Stimulated activated naive B cell treated with anti-CD40 and anti-IgM and Interleukin-4, amounts not matched to agents 10 μg/mL and 1 μg/mL and 100 μg/mL, for 72 hours (primary cell): ENCODE measurements around the gene STK11.

ENCODE experiments used
- ATAC-seq, 2 donors: fragments of 150-1000 bp; cut with Tn5 transposase; replicated peaks; 2 replicates each; pipeline ENCODE4 v1.10.0; 2021; ENCODE audit warnings: moderate library complexity in 1 of 2
- DNase-seq: peaks from one replicate; pipeline ENCODE4 v3.0.0; 2021
- H3K27ac Mint-ChIP-seq: one replicate; pipeline ENCODE4 v1.8.0; 2022; ENCODE audit warnings: mild to moderate bottlenecking, mixed read lengths
- H3K27me3 Mint-ChIP-seq, 2 donors: one replicate each; pipeline ENCODE4 v1.8.0; 2022; ENCODE audit warnings: mixed read lengths in 2 of 2
- H3K36me3 Mint-ChIP-seq, 2 donors: one replicate each; pipeline ENCODE4 v1.8.0; 2022; ENCODE audit warnings: mixed read lengths in 2 of 2, mild to moderate bottlenecking in 1 of 2
- H3K4me1 Mint-ChIP-seq, 2 donors: one replicate each; pipeline ENCODE4 v1.8.0; 2022; ENCODE audit warnings: mixed read lengths in 2 of 2, mild to moderate bottlenecking in 1 of 2
- H3K4me3 Mint-ChIP-seq, 2 donors: one replicate each; pipeline ENCODE4 v1.8.0; 2022; ENCODE audit warnings: mild to moderate bottlenecking in 2 of 2, mixed read lengths in 2 of 2, moderate library complexity in 1 of 2
- H3K9me3 Mint-ChIP-seq, 2 donors: one replicate each; pipeline ENCODE4 v1.8.0; 2022; ENCODE audit warnings: mixed read lengths in 2 of 2, mild to moderate bottlenecking in 1 of 2

STK11 gene

DNA sequence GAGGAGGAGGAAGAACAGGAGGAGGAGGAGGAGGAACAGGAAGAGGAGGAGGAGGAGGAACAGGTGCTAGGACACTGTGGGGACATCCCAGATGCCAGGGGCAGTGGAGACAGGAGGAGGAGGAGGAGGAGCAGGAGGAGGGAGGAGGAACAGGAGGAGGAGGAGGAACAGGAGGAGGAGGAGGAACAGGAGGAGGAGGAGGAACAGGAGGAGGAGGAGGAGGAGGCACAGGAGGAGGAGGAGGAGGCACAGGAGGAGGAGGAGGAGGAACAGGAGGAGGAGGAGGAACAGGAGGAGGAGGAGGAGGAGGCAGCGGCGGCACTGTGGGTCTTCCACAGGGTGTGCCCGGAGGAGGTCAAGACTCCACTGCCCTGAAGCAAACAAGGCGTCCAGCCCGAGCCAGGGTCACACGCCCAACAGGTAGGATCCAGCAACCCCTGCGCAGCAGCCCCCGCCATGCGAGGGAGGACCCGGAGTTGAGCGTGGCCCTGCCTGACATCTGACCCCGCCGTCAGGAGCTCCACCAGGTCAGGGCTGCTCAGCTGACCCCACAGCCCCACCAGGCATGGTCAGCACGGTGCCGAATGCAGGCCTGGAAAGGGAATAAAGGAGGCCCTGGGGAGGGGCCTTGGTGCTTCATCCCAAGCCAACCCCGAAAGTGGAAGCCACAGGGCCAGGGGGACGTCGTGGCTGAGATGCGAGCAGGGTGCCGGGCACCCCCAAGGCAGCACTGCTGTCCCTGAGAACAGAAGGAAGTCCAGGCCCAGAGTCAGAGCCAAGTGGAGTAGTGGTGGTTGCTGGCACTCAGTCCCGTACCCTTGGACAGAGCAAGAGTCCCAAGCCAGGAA is 40.7 kb upstream of the STK11 start:
- Mint-ChIP-seq H3K36me3 (peaks cover 18 to 19% of the 10 kb centered on the region in 2 donors), H3K27me3 (no peaks in the 10 kb centered on the region), H3K4me1 (peaks cover 19 to 31% of the 10 kb centered on the region in 2 donors), H3K27ac (no peak overlapping the region), H3K4me3 (no peak overlapping the region), H3K9me3 (no peaks in the 10 kb centered on the region)
- DNase-seq (no peak), ATAC-seq (no peak)

DNA sequence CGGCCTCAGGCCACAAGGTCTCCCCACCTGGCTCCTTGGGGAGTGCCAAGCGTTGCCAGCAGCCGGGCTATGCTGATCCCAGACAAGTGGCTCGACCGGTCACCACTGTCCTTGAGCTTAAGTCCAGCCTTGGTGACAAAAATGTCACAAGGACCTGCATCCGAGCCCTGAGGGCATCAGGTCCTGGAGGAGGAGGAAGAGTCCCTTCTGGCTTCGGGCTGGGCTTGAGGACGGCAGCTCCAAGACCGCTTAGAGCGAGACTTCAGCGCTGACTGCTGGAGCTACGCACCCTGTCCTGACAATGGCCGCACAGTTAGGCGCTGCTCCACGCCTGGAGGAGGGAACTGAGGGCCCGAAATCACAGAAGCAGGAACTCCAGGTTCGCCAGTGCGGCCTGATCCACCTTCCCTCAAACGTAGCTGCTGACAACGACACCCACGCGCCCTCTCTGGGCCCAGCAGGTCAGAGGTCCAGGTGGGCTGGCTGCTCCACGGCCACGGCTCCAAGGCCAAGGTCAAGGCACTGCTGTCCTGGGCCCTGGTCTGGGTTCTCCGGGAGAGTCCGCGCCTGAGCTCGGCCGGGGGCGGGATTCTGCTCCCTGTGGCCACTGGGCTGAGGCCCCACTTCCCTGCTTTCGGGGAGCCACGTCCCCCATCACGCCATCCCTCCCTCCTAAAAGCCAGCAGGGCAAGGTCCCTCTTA is 38.6 kb upstream of the STK11 start:
- Mint-ChIP-seq H3K4me1 (peaks cover 32 to 48% of the 10 kb centered on the region in 2 donors), H3K9me3 (no peaks in the 10 kb centered on the region), H3K27me3 (no peaks in the 10 kb centered on the region), H3K27ac (no peak overlapping the region), H3K4me3 (no peak overlapping the region), H3K36me3 (peaks cover 19 to 29% of the 10 kb centered on the region in 2 donors)
- no peak for DNase-seq
- no peak for ATAC-seq

DNA sequence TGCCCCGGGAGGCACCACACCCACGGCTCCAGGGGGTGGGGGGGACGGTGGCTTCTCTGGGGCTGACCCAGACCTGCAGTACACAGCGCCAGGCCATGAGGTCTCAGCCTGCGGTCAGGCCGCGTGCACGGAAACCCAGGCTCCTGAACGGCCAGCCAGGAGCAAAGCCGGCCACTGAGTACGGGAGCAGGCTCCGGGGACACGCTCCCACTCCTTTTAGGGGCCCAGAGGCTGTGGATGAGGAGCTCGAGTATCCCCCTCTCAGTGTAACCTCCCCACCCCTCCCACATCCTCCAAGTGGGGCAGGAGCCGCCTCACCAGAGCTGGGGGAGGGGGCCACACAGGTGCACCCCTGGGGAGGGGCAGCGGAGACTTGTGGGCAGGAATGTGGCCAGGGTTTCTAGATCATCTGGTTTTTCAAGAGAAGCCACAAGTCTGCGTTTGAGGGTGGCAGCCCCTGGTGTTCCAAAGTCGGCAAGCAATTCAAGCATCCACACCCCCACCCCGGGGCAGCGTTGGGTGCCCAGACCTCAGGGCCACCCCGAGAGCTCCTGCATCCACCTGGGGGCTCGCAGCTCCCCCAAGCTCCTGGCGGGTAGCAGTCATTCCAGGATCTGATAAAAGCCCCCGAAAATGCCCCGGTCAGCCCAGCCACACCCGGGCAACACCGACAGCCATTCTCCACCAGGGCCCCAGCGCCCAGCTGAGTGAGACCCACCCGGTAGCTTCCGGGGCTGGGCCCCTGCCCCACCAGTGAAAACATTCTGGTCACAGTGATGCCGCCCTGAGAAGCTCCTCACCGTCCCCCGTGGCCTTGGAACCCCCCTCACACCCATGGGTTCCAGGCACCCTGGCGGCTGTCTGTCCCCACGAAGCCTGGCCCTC is 37.6 kb upstream of the STK11 start:
- Mint-ChIP-seq H3K27ac (no peak overlapping the region), H3K9me3 (no peaks in the 10 kb centered on the region), H3K4me1 (peaks cover 32 to 54% of the 10 kb centered on the region in 2 donors), H3K27me3 (no peaks in the 10 kb centered on the region), H3K4me3 (no peak overlapping the region), H3K36me3 (peaks cover 14 to 26% of the 10 kb centered on the region in 2 donors)
- DNase-seq, result no peak
- ATAC-seq, result no peak

DNA sequence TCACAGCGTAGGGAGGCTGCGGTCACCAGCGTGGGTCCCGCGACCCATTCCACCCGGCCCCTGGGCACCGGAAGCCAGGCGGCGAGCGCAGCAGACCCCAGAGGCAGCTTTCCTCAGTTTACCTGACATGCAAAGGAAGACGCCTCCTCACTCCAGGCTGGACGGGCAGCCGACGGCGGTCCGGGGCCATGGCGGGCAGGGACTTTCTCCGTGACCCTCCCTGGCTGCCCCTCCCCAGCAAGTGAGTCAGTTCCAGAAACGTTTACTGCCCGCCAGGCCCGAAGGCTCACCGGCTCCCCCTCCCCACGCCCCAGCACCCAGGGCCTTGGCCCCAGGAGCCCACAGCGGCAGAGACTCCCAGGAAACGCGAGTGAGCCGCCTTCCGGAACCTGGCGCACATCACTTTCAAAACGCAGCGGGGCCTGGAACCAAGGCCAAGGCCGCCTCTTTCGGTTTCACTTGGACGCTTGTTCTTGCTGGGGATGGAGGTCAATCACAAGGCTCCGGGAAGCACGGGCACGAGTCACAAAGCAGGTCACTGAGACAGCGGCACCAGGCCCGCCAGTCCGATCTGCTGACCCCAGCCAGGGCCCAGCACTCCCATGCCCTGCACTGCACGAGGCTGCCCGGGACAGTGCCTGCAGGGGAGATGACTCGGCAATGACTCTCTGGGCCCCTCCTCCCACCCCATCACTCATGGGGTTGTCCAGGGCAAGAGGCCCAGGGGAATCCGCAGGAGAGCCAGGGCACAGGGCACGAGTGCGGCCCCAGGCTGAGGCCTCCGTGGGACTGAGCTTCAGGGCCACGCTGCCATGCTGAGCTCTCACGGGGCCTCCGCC is 36.8 kb upstream of the STK11 start:
- ATAC-seq (no peak), DNase-seq (no peak)
- no peak overlapping the region for H3K4me3 Mint-ChIP-seq
- H3K4me1 Mint-ChIP-seq, result peaks cover 30 to 57% of the 10 kb centered on the region in 2 donors
- H3K27me3 Mint-ChIP-seq, result no peaks in the 10 kb centered on the region
- peak overlapping the region; percentile 77 for H3K27ac Mint-ChIP-seq
- no peaks in the 10 kb centered on the region for H3K9me3 Mint-ChIP-seq
- peaks cover 13 to 24% of the 10 kb centered on the region in 2 donors for H3K36me3 Mint-ChIP-seq

DNA sequence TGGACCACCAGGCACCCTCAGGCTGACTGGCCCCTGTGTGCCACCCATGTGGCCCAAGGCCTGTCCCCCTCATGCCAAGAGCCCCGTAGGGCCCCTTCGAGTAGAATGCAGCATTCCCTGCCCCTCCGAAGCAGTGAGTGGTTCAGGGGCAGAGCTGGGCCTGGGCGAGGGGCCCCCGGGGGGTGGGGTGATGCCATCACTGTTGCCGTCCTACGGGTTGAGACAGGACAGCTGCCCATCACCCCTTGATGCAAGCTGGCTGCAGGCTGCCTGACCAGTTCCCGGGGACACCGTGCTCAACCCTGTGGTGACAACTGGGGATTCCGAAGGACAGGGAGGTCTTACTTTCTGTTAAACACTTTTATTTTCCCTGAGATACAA is 36.2 kb upstream of the STK11 start:
- no peak for ATAC-seq
- Mint-ChIP-seq H3K27ac (no peak overlapping the region), H3K27me3 (no peaks in the 10 kb centered on the region), H3K9me3 (no peaks in the 10 kb centered on the region), H3K36me3 (peaks cover 13 to 24% of the 10 kb centered on the region in 2 donors), H3K4me1 (peaks cover 32 to 58% of the 10 kb centered on the region in 2 donors), H3K4me3 (no peak overlapping the region)
- DNase-seq, result no peak

DNA sequence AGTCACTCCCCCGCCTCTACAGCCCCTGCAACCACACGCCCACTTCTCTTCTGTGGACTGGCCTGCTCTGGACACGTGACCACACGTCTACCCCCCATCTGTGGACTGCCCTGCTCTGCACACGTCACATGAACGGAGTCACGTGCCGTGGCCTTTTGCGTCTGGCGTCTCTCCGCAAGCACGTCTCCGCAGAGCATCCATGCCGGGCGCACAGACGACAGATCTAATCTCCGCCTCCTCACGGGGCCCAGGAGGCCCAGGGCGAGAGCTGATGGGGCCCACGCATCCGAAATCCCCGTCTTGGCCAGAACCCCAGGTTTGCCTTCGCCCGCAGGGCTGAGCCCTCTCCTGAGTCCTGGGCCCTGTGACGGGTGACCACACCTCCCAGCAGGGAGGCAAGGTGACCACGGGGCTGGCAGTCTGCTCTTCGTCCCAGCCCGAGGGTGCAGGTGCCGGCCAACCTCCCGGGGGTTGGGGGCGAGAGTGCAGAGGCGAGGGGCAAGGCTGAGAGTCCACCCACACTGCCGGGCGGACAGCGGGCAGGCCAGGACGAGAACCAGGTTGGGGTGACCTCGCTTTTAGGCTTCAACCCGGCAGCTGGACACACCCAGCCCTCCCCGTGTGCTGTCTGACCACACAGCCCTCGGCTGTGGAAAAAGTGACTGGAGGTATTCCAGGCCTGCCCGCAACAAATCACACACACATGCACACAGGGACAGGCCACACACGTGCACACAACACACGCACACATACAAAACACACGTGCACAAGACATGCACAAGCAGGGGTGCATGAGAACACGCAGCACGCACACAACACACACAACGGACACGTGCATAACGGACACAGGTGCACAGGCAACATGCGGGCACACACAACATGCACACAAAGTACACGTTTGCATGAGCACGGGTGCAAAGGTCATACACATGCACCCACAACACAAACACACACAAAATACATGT is 35.4 kb upstream of the STK11 start:
- DNase-seq (no peak), ATAC-seq (no peak)
- no peaks in the 10 kb centered on the region for H3K9me3 Mint-ChIP-seq
- peaks cover 13 to 24% of the 10 kb centered on the region in 2 donors for H3K36me3 Mint-ChIP-seq
- no peaks in the 10 kb centered on the region for H3K27me3 Mint-ChIP-seq
- no peak overlapping the region for H3K4me3 Mint-ChIP-seq
- H3K4me1 Mint-ChIP-seq, result peaks cover 35 to 63% of the 10 kb centered on the region in 2 donors
- H3K27ac Mint-ChIP-seq, result no peak overlapping the region

DNA sequence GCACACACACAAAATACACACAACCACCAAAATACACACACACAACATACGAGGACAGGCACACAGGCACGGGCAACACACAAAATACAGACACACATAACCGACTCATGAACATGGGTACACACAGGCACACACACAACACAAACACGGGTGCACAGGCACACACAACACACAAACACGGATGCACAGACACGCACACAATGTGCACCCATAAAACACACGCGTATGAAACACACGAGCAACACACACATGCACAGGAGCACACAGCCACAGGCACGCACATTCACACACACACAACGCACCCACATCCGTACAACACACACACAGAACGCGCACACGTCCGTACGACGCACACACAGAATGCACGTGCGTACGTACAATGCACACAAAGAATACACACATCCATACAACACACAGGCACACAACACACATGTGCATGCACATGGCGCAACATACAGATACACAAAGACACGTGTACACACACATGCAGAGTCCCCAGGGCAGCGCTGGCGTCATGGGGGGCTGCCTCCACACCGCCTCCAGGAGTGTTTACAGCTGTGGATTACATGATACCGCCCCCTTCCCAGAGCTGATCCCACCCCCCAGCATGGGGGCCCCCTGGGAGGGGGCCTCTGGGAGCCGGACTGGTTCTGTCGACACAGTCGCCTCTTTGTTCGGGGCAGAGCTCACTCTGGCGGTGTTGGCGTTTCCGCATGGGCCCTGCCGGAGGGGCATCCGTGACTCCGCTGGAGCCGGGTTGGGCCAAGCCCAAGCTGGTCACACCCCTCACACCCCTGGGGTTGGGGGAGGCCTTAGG is 34.4 kb upstream of the STK11 start:
- Mint-ChIP-seq H3K27ac (no peak overlapping the region), H3K4me3 (peak overlapping the region in 1 of 2 donors; percentile 15), H3K4me1 (peaks cover 36 to 65% of the 10 kb centered on the region in 2 donors), H3K27me3 (no peaks in the 10 kb centered on the region), H3K9me3 (no peaks in the 10 kb centered on the region), H3K36me3 (peaks cover 13 to 24% of the 10 kb centered on the region in 2 donors)
- no peak for DNase-seq
- ATAC-seq, result no peak

DNA sequence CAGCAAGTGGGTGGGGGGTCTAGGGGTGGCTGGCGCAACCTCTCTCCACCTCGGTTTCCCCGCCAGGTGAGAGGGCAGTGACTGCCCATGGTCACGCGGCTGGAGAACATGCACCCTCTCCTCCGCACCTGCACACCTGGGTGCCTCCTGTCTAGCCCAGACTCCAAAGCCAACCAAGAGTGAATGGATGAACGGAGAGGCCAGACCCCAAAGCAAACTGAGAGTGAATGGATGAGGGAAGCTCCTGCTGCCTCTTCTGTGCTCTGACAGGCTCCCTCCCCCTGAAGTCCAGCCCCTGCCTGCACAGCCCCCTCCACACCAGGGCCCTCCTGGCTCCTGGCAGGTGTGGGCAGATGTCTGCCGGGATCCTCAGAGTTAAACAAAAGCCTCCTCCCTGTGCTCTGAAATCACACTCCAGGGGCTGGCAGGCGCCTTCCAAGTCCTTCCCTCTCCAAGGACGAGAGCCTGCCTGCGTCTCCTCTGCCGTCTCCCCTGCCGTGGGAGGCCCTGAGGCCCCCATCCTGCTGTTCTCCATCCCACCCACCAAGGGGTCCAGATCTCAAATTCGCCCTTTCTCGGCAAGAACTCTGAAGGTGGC is 33.7 kb upstream of the STK11 start:
- Mint-ChIP-seq H3K36me3 (peaks cover 10 to 19% of the 10 kb centered on the region in 2 donors), H3K4me3 (peak overlapping the region; percentile 92 to 95), H3K9me3 (no peaks in the 10 kb centered on the region), H3K27ac (peak overlapping the region; percentile 56), H3K4me1 (peaks cover 32 to 61% of the 10 kb centered on the region in 2 donors), H3K27me3 (no peaks in the 10 kb centered on the region)
- ATAC-seq, result no peak
- DNase-seq, result no peak

DNA sequence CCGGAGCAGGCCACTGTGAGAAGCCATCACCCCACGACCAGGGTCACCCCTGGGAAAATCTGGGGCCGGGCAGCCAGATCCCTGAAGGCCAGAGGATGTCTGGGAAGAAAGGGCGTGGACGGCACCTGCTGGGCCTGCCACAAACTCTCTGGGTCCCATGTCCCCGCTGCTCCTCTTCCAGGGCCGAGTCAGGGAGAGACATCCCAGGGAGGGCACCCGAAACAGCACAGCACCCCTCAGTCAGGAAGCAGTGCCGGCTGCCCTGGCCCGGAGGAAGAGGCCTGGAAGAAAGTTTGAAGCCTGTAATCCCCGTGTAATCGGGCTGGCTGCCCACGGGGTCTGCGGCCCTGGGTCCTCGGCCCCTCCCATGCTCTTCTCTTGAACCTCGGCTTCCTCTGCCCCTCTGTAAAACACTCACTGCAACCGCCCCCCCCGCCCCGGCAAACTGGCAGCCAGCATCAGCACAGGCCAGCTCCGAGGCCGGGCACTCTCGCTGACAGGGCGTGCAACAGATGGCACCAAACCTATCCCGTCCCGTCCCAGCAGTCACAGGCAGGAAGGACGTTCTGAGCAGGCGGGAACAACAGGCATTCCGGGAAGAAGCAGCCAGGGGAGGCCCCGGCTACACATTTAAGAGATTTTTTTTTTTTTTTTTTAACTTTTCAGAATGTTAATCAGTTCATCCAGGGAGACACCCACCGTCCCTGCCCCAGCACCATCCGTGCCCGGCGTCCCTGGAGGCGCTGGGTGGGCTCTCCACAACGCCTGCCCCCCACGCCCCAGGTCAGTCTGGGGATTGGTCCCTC is 33.0 kb upstream of the STK11 start:
- Mint-ChIP-seq H3K9me3 (no peaks in the 10 kb centered on the region), H3K27ac (peak overlapping the region; percentile 56), H3K4me1 (peaks cover 33 to 60% of the 10 kb centered on the region in 2 donors), H3K4me3 (peak overlapping the region; percentile 92 to 95), H3K36me3 (peaks cover 5 to 19% of the 10 kb centered on the region in 2 donors), H3K27me3 (no peaks in the 10 kb centered on the region)
- ATAC-seq (no peak), DNase-seq (no peak)

DNA sequence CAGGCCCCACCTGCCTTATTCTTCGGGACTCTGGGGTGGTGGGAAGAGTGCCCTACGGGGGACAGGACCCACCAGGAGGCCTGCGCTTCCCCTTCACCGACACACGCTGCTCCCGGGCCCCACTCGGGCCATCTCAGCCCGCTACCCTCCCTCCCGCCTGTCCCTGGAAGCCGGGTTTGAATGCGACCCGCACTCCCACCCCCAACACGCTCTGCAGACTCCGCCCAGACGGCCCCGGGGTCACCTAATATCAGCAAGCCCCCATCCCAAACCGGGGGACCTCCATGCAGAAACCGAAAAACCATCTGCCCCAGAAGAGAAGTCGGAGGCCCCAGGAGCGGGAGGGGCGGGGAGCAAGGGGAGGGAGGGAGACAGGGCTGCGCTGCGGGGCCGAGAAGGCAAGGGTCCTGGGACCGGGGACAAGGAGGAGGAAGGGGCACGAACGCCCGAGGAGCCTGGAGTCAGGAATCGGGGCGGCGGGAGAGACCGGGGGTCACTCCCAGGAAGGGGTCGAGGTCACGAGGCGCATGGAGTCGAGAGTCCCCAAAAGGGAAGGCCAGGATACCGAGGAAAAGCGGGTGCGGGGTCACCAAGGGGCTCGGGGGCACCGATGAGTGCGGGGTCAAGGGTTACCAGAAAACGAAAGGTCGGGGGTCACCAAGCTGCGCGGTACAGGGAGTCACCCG is 32.3 kb upstream of the STK11 start:
- peak; percentile 49 to 50 for ATAC-seq
- Mint-ChIP-seq H3K4me3 (peak overlapping the region; percentile 92 to 95), H3K9me3 (no peaks in the 10 kb centered on the region), H3K36me3 (peaks cover 5 to 19% of the 10 kb centered on the region in 2 donors), H3K27ac (peak overlapping the region; percentile 98), H3K27me3 (no peaks in the 10 kb centered on the region), H3K4me1 (peaks cover 33 to 62% of the 10 kb centered on the region in 2 donors)
- DNase-seq, result no peak
